ENCODE data around the gene GRB10.

DNA sequence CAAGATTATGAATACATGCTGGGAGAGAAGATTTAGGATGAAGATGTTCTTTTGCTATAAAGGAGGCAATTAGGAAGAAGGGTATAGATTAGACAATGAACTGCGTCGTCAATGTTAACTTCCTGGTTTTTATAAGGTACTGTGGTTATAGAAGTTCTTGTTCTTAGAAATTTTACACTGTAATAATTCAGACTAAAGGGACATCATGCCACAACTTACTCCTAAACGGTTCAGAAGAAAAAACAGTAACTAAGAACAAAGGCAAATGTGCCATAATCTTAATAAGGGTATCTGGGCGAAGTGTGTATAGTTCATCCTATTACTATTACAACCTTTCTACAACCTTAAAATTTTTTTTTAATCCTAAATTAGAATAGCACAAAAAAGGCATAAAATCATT, 186.2 kb downstream of the GRB10 start:
- TF ChIP-seq RAD21 (conservative IDR thresholded peaks at IDR 0.05) (no peak), EZH2 (IDR thresholded peaks at IDR 0.05; ENCODE audit: borderline replicate concordance, insufficient read depth, low read length, poor library complexity, severe bottlenecking) (no peak), POLR2AphosphoS5 (IDR thresholded peaks at IDR 0.05) (no peak)
